B cell (primary cell): ENCODE data around the gene SRGAP1.

Experiments used
- EZH2 ChIP-seq: IDR thresholded peaks from 2 replicates; pipeline ENCODE4 v1.6.1; 2012; ENCODE audit warnings: borderline replicate concordance, low read depth, mild to moderate bottlenecking, moderate library complexity, low read length; ENCODE audit not compliant: insufficient read depth, poor library complexity, severe bottlenecking
- TF ChIP-seq, protein P1 (sequence below): fragments of 200-600 bp; IDR thresholded peaks from one replicate; pipeline ENCODE4 v1.8.0; 2022; ENCODE audit warnings: antibody characterized with exemption, mild to moderate bottlenecking

- no peak for TF ChIP-seq EZH2
- TF ChIP-seq, protein P1, sequence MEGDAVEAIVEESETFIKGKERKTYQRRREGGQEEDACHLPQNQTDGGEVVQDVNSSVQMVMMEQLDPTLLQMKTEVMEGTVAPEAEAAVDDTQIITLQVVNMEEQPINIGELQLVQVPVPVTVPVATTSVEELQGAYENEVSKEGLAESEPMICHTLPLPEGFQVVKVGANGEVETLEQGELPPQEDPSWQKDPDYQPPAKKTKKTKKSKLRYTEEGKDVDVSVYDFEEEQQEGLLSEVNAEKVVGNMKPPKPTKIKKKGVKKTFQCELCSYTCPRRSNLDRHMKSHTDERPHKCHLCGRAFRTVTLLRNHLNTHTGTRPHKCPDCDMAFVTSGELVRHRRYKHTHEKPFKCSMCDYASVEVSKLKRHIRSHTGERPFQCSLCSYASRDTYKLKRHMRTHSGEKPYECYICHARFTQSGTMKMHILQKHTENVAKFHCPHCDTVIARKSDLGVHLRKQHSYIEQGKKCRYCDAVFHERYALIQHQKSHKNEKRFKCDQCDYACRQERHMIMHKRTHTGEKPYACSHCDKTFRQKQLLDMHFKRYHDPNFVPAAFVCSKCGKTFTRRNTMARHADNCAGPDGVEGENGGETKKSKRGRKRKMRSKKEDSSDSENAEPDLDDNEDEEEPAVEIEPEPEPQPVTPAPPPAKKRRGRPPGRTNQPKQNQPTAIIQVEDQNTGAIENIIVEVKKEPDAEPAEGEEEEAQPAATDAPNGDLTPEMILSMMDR, result peak; percentile 72
Measured at GRCh38 chr12:63826006-63826585, 18.4 kb upstream of the SRGAP1 start.
